Prostate gland (tissue), 2 donors: ENCODE results near the gene TCF7L2.

Source experiments
- POLR2A ChIP-seq: fragments of 450-650 bp; IDR thresholded peaks from one replicate; pipeline ENCODE4 v1.6.1; 2016; ENCODE audit warnings: antibody characterized with exemption, mild to moderate bottlenecking
- TF ChIP-seq, protein P1 (sequence below), 4 experiments: fragments of 200-600 bp in 2 of 4; fragments of 450-650 bp in 2 of 4; sonication (generic) in 2 of 4; IDR thresholded peaks; 1 replicate in 3 of 4; 2 replicates in 1 of 4; pipeline ENCODE4 v1.5.1; 2016 to 2019; ENCODE audit warnings: antibody characterized with exemption in 4 of 4, mild to moderate bottlenecking in 2 of 4, moderate library complexity in 2 of 4

DNA sequence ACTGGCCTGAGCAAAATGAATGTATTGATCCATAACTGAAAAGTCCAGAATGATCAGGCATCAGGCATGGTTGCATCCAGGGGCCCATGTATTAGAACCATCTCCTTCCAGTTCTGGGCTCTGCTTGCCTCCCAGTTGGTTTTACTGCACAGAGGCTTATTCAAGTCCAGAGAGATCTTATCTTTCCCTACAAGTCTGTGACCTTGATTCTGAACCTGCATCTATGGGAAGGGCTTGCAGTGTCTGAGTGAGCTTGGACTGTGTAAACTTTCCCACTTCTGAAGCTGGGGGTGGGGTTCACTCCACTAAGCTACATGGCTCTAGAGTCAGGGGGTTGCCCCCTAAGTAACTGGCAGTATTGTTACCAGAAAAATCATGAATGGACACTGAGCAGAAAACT lies 136.2 kb downstream of the TCF7L2 start:
- TF ChIP-seq, protein P1, sequence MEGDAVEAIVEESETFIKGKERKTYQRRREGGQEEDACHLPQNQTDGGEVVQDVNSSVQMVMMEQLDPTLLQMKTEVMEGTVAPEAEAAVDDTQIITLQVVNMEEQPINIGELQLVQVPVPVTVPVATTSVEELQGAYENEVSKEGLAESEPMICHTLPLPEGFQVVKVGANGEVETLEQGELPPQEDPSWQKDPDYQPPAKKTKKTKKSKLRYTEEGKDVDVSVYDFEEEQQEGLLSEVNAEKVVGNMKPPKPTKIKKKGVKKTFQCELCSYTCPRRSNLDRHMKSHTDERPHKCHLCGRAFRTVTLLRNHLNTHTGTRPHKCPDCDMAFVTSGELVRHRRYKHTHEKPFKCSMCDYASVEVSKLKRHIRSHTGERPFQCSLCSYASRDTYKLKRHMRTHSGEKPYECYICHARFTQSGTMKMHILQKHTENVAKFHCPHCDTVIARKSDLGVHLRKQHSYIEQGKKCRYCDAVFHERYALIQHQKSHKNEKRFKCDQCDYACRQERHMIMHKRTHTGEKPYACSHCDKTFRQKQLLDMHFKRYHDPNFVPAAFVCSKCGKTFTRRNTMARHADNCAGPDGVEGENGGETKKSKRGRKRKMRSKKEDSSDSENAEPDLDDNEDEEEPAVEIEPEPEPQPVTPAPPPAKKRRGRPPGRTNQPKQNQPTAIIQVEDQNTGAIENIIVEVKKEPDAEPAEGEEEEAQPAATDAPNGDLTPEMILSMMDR (IDR thresholded peaks at IDR 0.05): no peak
- TF ChIP-seq POLR2A: no peak
